ENCODE measurements around the gene NCKAP1.
"Not testable (repeated sequence)": the region's sequence is repeated elsewhere in the genome, so short reads cannot be mapped to it uniquely, and the experiment has no call there.

The NCKAP1 gene

DNA sequence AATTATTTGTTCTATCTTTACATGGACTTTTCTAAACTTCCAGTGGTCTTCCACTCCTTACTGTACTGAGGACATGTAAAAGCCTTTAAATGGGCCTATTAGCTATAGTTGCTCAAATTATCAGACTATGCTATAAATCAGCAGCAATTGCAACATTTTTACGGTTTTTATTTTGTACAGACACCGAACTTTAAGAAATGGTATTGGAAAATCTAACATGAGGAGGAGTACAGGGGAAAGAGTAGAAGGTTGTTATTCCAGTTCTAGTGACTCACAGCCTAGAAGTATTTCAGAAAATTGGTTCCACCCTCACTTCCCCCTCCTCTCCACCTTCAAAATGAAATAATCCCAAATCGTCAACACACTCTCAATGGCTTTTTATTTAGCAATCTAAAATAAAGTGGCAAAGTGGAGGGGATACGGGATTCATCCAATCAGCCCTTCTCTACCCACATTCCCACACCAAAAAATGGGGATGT lies 1.1 kb downstream of the NCKAP1 start:
- DNase-seq, result no peak

GRCh38 chr2:183035954-183036669 lies 2.1 kb downstream of the NCKAP1 start:
- DNase-seq, result no peak

GRCh38 chr2:183035298-183035953 lies 2.8 kb downstream of the NCKAP1 start:
- no peak for DNase-seq

DNA sequence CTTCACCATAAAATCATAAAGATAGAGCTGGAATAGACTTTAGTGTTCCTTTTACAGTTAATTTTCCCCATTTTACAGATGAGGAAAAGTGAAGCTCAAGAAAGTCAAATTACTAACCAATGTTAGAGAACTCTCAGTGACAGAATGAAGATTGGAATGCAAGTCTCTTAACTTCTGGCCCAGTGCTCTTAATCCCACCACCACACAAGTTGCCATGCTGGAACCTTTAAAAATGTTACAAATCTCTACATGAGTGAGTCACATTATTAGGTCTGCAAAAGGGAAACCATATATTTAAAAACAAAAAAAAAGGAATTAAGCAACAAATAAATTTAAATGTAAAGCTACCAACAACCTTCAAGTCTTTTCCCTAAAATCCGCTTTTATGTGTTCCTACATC lies 3.5 kb downstream of the NCKAP1 start:
- DNase-seq, result no peak

DNA sequence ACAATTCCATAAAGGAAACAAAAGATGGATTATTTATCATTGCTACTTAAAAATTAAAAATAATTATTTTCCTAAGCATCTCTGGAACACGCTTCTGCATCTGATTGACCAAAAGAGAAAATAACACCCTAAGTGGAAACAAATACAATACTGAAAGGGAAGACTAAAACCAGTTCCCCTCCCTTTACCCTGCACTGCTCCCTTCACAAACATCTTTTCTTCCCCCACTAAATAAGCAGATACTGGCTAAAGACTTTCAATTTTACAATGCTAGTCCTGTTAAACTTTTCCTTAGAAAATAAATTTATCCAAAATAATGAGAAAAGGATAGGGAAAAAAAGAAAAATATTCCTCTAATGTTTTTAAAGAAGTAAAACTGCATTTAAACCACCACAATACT lies 4.3 kb downstream of the NCKAP1 start:
- no peak for DNase-seq

- no peak for DNase-seq
Observed at GRCh38 chr2:183031911-183032794, 6.1 kb downstream of the NCKAP1 start.

DNA sequence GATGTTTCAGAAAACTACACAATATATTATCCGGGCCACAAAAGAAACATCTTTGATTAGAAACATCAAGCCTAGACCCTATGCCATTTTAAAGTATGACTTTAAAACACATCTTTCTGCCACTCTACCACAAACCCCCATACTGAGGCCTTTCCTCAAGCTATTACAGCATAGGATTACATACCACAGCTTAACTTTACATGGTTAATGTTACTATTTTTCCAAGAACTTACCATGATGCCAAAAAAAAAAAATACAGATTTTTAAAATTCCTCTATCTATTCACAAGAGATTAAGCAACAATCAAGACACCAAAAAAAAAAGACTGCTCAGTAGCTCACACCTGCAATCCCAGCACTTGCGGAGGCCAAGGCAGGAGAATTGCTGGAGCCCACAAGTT lies 9.0 kb downstream of the NCKAP1 start:
- DNase-seq, result no peak

- DNase-seq, result no peak
Observed at GRCh38 chr2:183028108-183028507, 10.1 kb downstream of the NCKAP1 start.

- no peak for DNase-seq
Observed at GRCh38 chr2:183027443-183027842, 10.8 kb downstream of the NCKAP1 start.

GRCh38 chr2:183026424-183026823 lies 11.8 kb downstream of the NCKAP1 start:
- DNase-seq, result no peak

GRCh38 chr2:183025993-183026392 lies 12.3 kb downstream of the NCKAP1 start:
- no peak for DNase-seq

DNA sequence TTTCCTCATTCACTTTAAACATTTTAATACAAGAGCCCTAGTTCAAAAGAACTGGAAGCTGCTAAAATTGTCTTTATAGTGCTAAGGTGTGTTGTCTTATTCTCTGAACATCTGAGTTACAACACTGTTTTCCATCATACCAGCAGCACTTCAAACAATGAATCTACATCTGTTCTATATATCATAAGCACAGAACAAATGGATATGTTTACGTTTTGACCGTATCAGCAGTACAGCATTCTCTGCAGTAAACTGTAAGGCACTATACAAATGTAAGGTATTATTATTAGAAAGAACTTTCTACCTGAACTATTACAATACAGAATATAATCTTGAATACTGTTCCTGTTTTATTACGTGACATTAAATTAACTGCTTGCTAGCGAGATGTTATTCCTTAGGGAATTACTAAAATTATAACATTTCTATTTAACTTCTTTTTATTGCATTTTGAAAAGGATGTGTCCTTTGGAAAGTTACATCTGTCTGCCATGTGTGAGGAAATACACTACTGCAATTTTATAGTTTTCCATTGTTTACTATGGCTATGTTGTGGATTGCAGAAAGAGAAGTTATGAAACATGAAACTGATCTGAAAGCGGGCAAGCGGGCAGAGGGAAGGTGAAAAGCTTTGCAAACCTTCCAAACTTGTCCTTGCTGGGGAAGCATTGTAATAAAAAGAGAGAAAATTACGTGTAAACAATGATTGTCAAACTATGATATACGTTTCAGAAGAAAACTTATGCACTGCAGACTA lies 13.7 kb downstream of the NCKAP1 start:
- no peak for DNase-seq

- no peak for DNase-seq
Observed at GRCh38 chr2:183022711-183023110, 15.5 kb downstream of the NCKAP1 start.

DNA sequence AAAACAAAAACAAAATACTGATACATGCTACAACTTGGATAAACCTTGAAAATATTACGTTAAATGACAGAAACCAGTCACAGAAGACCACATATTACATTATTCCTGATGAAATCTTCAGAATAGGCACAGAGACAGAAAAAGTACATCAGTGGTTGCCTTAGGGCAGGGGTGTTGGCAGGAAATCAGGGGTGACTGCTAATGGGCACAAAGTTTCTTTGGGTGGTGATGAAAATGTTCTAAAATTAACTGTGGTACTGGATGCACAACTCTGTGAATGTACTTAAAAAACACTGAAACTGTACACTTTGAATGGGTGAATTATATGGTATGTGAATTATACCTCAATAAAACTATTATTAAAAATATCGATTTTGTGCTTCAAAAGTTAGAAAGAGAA lies 16.6 kb downstream of the NCKAP1 start:
- DNase-seq, result no peak

GRCh38 chr2:183019718-183020442 lies 18.4 kb downstream of the NCKAP1 start:
- no peak for DNase-seq

DNA sequence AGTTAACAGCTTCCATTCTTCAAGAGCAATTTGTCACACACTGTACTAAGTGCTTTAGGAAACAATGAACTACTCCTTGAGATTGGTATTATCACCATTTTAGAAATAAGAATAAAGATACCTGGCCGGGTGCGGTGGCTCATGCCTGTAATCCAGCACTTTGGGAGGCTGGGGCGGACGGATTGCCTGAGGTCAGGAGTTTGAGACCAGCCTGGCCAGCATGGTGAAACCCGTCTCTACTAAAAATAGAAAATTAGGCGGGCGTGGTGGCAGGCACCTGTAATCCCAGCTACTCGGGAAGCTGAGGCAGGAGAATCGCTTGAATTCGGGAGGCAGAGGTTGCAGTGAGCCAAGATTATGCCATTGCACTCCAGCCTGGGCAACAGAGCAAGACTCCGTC lies 20.4 kb downstream of the NCKAP1 start:
- not testable (repeated sequence) for DNase-seq

- DNase-seq, result no peak
Observed at GRCh38 chr2:183014005-183014404, 24.3 kb downstream of the NCKAP1 start.

DNA sequence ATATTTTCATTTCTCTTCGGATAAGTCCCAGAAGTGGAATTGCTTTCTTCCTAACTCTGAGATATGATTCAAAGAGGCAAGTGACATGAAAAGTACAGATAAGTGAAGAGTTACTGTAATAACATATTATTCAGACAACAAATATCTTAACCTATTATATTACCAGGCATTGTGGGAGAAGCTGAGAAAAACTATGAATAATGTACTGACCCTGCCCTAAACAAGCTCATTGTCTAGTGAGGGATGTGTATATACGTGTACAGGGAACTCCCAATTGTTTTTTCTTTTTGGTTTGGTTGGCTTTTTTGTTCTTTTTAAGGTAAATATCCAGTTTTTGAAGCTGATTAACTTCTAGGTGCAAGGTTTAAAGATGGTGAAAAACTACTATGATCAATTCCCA lies 26.5 kb downstream of the NCKAP1 start:
- DNase-seq, result no peak

DNA sequence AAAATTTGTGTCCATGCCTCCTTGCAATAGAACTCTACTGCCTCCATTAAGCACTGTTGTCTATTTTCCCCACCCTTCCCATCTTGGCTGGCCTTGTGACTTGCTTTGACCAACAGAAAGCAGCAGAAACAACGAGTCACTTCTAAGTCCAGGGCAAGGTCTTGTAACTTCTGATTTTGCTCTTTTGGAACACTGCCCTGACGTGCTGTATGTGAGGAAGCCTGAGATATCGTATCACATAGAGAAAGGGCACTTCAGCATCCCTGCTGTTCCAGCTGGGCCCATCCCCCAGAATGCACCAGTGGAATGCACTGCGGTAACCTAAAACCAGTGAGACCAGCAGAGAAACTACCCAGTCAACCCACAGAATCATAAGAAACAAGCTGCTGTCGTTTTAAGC lies 28.1 kb downstream of the NCKAP1 start:
- DNase-seq, result no peak

DNA sequence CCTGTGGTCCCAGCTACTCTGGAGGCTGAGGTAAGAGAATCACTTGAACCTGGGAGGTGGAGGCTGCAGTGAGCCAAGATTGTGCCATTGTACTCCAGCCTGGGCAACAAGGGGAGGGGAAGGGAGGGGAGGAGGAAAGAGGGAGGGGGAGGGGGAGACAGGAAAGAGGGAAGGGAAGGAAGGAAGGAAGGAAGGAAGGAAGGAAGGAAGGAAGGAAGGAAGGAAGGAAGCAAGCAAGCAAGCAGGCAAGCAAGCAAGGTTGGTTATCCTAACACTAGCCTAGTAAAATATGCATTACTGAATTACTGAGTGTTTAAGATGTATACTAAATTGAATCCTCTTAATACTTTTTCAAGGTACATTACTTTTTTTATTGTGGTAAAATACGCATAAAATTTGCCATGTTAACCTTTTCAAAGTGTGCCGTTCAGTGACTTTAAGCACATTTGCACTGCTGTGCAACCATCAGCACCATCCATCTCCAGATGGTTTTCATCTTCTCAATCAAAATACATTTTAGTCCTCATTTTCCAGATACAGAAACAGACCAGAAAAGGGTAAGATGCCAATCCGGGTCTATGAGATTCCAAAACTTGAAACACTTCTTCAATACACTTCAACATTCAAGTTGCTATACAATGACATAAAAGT lies 28.9 kb downstream of the NCKAP1 start:
- no peak for DNase-seq

DNA sequence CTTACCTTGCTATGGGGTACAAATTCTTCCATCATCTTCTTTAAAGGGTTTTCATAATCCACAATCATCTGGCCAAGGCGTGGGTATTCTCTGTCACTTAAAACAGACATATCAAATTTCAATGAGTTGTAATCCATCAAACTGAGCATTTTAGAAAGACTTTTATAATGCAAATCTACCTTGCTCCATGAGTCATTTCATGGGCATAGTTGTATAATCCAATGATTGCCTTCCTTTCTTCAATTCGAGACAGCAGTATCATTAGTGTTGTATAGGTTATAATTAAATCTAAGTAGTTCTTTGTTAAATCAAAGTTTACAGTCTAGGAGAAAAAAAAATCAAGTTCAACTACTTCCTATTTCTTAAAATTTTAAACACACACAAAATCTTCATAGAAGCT lies 36.3 kb downstream of the NCKAP1 start:
- no peak for DNase-seq

GRCh38 chr2:183000846-183001245 lies 37.4 kb downstream of the NCKAP1 start:
- no peak for DNase-seq
